NCI-H82 (cell line): ENCODE measurements around the gene ADAM22.
"Not testable (repeated sequence)": the region's sequence is repeated elsewhere in the genome, so short reads cannot be mapped to it uniquely, and the experiment has no call there.

Source experiments
- DNase-seq: peaks from one replicate; lab custom pipeline; 2025; lab: John Stamatoyannopoulos, UW

ADAM22 gene

GRCh38 chr7:87933953-87934698, at the start of gene ADAM22:
ADAM22 (plus strand) TSS chr7:87934251; CDS start chr7:87934466, 215 bp downstream.
- DNase-seq: peak; percentile 98

DNA sequence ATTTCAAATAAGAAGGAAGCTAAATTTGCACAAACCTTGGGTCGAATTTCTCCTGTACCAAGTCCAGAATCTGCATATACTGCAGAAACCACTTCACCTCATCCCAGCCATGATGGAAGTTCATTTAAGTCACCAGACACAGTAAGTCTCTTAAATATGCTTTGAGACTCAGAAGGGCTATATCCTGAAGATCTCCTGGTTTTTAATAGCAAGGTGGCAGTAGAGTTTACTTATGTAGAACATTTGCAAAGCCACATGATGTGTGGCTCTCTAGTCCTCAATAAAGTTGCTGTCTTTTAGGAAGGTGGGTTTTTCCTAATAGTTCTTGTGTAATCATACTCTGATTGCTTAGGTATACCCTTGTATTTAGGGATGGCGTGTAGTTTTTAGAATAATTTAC, 49.0 kb upstream of the ADAM22 start:
- DNase-seq: no peak

GRCh38 chr7:87886875-87887274, 47.2 kb upstream of the ADAM22 start:
- peak; percentile 6 for DNase-seq

DNA sequence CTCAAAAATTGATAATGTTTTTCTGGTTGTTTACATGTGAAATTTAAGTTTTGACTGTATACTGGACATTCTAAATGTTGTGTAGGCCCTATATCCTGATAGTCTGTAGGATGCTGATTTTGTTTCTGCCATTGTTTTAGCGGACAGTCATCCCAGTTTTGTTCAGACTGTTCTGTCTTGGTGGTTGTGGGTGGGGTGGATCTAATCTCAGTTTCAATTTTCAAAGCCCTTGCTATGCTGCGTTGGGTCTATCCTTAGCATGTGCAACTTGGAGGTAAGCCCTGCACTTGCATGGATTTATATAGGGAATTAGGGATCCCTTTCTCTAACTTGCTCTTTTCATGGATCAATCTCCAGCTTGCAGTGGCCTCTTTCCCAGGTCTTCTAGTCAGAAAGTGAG, 38.7 kb upstream of the ADAM22 start:
- DNase-seq: no peak

DNA sequence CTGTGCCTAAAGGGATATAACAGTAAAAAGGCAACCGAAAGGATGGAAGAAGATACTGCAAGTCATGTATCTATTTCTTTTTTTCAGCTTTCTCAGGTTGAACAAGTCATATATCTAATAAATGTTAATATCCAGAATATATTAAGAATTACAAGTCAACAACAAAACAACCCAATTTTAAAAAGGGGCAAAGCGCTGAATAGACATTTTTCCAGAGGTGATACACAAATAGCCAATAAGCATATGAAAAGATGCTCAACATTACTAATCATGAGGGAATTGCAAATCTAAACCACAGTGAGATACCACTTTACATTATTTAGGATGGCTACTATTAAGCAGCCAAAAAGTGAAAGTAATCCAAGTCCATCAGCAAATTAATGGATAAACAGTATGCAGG, 34.8 kb upstream of the ADAM22 start:
- DNase-seq: no peak

GRCh38 chr7:87907136-87907906, 26.7 kb upstream of the ADAM22 start:
- not testable (repeated sequence) for DNase-seq

DNA sequence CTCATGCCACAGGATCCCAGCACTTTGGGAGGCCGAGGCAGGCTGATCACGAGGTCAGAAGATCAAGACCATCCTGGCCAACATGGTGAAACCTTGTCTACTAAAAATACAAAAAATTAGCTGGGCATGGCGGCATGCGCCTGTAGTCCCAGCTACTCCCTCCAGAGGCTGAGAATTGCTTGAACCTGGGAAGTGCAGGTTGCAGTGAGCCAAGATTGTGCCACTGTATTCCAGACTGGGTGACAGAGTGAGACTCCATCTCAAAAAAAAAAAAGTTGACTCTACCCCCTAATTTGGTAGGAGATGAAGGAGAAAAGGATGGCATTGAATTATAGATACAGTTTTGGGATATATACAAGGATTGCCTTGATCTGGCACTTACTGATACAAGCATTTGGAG, 25.2 kb upstream of the ADAM22 start:
- DNase-seq: not testable (repeated sequence)

DNA sequence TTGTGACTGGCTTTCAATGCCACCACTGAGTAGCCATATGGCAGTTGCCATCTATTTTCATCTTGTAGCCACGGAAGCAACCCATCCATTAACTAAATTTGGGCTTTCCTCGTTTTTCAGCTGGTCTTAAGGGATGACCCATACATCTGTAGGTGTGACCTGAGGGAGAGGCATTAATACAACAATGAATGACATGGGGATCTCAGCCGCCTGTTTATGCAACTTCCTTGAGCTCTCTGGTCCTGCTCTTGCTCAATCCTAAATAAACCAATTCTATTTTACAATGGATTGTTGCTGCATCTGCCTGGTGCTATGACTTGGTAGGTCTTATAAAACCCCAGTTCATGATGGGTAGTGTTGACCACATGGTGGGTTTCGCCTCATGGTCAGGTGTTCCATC, 21.9 kb upstream of the ADAM22 start:
- no peak for DNase-seq

DNA sequence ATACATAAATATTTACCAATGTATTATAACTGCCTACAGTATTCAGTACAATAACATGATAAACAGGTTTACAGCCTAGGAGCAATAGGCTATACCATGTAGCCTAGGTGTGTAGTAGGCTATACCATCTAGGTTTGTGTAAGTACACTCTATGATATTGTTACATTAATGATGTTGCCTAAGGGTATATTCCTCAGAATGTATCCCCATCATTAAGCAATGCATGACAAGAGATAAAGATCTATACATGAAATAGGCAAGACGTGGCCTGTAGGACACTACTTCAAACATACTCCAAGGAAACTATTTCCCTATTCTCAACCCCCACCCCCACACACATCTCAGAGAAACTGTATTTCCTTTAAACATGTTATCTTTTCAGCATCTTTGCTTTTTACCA, 15.3 kb upstream of the ADAM22 start:
- DNase-seq: no peak

DNA sequence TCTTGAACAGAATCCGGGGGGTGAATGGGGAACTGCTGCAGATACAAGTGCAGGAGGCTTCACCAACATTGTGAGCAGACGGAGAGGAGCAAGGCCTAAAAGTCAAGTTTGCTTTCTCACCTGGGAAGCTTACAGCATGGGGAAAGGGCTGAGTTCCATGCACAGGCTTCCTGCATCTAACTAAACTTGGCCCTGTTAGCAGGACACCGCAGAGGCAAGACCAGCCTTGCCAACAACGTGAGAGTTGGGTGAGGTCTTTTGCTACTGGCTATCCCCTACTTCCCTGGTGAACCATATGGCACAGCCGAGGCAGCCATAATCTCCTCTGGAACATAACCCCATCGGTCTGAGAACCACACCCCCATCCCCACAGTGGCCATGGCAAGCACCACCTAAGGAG, 14.2 kb upstream of the ADAM22 start:
- DNase-seq: peak; percentile 23

GRCh38 chr7:87920578-87920977, 13.5 kb upstream of the ADAM22 start:
- DNase-seq: no peak

DNA sequence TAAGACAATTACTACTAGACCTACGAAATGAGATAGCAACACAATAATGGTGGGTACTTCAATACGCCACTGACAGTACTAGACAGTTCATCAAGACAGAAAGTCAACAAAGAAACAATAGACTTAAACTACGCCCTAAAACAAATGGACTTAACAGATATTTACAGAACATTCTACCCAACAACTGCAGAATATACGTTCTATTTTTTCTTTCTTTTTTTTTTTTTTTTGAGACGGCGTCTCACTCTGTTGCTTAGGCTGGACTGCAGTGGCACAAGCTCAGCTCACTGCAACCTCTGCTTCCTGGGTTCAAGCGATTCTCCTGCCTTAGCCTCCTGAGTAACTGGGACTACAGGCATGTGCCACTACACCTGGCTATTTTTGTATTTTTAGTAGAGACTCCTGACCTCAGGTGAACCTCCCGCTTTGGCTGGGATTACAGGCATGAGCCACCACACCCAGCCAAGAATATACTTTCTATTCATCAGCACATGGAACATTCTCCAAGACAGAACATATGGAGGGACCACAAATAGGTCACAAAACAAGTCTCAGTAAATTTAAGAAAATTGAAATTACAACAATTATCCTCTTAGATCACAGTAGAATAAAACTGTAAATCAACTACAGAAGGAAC, 11.2 kb upstream of the ADAM22 start:
- DNase-seq: not testable (repeated sequence)

DNA sequence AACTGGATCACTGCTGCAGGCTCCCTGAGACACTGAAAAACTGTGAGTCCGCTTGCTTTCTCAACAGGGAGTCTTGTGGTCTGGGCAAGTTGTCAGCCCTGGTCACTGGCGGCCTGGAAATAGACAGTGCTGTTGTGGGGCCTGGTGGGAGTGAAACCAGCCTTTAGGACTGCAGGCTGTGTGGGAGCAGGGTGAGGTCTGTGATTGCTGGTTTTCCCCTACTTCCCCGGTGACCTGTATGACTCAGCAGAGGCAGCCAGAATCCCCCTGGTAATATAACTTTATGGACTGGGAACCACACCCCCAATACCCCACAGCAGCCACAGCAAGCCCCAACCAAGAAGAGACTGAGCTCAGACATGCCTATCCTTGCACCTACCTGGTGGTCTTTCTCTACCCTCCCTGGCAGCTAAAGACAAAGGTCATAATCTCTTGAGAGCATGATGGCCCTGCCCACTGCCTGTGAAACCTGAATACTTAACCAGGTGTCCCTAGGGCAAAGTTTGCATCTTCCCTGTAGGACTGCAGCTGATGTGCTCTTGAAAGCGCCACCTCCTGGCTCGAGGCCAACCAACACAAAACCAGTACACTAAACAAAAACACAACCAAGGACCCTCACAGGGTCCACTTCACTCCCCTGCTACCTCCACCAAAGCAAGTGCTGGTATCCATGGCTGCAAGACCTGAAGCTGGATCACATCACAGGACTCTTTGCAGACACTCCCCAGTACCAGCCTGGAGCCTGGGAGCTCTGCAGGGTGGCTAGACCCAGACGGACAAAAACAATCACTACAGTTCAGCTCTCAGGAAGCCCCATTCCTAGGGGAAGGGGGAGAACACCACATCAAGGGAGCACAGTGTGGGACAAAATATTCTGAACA, 7.2 kb upstream of the ADAM22 start:
- DNase-seq: no peak

DNA sequence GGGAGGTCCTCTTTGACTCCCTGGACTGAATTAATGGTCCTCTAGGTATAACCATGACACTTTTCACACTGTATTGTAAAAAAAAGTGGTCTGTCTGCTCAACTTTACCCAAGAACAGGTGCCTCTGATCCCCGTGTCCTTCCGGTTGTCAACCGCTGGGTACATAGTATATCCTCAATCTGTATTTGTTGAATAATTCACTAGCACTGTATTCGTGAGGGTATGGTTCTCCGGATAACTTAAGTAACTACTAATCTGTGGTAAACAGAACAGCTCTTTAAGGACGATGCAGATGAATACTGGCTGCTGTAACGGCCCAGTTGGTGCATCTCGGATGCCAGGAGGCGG, 472 bp upstream of the ADAM22 start:
- no peak for DNase-seq

DNA sequence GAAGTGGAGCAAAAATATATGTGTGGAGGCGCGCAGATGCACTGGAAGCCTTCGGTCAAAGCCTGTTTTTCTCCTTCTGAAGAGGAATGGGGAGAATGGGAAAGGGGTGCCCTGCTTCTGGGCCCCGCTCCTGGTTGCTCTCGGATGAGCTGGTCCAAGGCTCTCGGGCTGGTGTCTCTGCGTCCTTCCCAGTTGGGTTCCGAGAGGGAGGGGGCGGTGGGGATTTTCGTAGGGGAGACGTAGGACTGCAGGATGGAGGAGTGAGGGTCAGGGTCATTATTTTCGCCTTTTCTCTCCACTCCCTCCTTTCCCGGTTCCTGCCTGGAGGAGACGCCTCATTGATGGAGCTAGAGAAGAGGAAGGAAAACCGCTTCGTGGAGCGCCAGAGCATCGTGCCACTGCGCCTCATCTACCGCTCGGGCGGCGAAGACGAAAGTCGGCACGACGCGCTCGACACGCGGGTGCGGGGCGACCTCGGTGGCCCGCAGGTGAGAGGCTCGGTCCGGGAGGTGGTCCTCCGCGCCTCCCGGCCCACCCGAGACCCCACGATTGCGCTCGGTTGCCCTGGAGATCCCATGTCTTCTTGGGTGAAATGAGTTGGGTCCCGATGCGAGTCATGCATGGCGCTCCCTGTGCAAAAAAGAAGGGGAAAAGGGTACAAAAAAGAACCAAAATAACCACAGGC, 790 bp downstream of the ADAM22 start:
- DNase-seq: peak; percentile 48

- DNase-seq: peak; percentile 40
Observed at GRCh38 chr7:87935384-87935706, 1.3 kb downstream of the ADAM22 start.

- no peak for DNase-seq
Observed at GRCh38 chr7:87941138-87941537, 7.1 kb downstream of the ADAM22 start.

DNA sequence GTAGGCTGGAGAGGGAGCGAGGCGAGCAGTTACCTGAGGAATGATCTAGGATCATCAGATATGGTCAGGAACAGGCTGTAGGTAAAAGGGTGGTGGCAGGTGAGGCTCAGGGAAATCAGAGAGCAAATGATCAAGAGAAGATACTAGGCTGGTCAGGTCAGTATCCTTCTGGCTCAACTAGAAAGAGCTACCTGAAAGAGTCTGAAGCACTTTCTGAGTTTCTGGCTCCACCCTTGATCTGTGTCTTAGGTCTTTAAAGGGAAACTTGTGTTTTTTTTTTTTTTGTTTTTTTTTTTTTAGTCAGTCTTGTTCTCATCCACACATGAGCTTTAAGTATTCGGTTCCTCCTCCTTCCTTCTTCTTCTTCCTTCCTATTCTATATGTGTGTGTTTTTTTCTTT, 10.5 kb downstream of the ADAM22 start:
- no peak for DNase-seq

GRCh38 chr7:87945926-87946325, 11.9 kb downstream of the ADAM22 start:
- DNase-seq: not testable (repeated sequence)

DNA sequence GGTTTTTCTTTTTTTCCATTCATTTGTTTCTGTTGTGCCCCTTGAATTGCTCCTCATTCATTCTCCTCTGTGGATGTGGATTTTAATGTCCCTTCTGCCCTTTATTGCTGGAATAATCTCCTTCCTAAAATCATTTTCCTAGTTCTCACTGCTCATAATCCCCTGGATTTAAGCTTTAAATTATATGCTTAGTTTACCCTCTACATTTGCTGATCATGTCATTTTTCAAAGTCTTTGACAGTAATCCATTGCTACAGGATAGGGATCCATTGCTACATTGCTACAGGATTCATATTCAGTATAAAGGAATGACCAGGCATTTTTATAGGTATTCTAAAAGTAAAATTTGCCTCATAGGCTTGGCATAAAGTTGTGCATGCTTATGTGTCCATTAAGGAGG, 14.3 kb downstream of the ADAM22 start:
- peak; percentile 74 for DNase-seq

GRCh38 chr7:87959336-87959735, 25.3 kb downstream of the ADAM22 start:
- no peak for DNase-seq

DNA sequence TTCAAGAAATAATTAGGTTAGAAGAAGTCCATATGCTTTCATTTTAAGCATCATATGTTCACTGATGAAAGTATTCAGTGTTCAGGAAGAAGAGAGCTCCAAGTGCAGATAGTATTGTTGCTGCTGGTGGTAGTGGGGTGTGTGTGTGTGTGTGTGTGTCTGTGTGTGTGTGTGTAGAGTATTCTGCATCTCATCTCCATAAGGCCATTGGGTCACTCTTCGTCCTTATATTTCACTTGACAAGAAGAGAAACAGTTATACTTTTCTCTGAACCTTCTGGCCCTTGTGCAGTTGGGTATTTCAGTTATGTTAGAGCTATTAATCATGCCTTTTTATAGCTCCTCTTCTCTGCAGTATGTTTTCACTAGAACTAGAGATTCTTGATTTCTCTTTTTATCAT, 26.2 kb downstream of the ADAM22 start:
- no peak for DNase-seq
